Measurements from ENCODE around the gene CADM1. TPM values are rescaled to one million over a fixed set of nuclear protein-coding genes. Genes with fewer than 3 reads are reported as not detected.

Gene CADM1
- total and polyA plus RNA-seq, 9 of the 15 experiments (the other 6 are each of a cell fraction or from before 2014, with no cell fraction given), result 0.42 TPM; not detected in 8

GRCh38 chr11:115179636-115180035, 324.6 kb downstream of the CADM1 start:
- ATAC-seq (no peak), DNase-seq (ENCODE audit: extremely low read depth in 1 of 4, low spot score in 3 of 4) (no peak), FAIRE-seq (no peak)
- no peaks in the 10 kb centered on the region for H3K9me1 ChIP-seq (ENCODE audit: control insufficient read depth, insufficient read depth, low read length)
- POLR2A ChIA-PET, result no interaction called here
- intact Hi-C loops (cut with micrococcal nuclease), result no loop called here
- H3K27me3 ChIP-seq (ENCODE audit: control insufficient read depth in 2 of 2, insufficient read depth in 2 of 2, low read length in 2 of 2), result peaks cover 0 to 12% of the 10 kb centered on the region in 2 experiments; a peak in 2 of 5 replicates
- CTCF ChIA-PET (ENCODE audit: low intra/inter-chr PET ratio), result no interaction called here
- BruUV-seq (replicated peaks), result no TSS peak
- H3K36me3 ChIP-seq (ENCODE audit: control insufficient read depth, insufficient read depth, low read length), result no peaks in the 10 kb centered on the region
- no peak overlapping the region for H3K4me2 ChIP-seq (ENCODE audit: insufficient read depth, low read length)
- no peaks in the 10 kb centered on the region for H3K9me3 ChIP-seq (replicated peaks; ENCODE audit: control insufficient read depth, insufficient read depth, low read depth, low read length)
- H3K4me3 ChIP-seq, result no peak overlapping the region
- H3K27ac ChIP-seq (ENCODE audit: extremely low read depth, low read depth, low read length), result no peak overlapping the region
- no peaks in the 10 kb centered on the region for H3K4me1 ChIP-seq (replicated peaks in 1 of 2; ENCODE audit: control insufficient read depth in 2 of 2, insufficient read depth in 2 of 2, low read length in 2 of 2)
- H2AFZ ChIP-seq (ENCODE audit: low read depth, low read length), result no peak overlapping the region
- no peaks in the 10 kb centered on the region for H3K79me2 ChIP-seq (ENCODE audit: control insufficient read depth, insufficient read depth, low read length)
- 0 out of 2 replicates have a peak, but pooled peaks cover 8% of the 10 kb centered on the region for H4K20me1 ChIP-seq (replicated peaks; ENCODE audit: control insufficient read depth, insufficient read depth, low read length)
- TF ChIP-seq NFRKB (IDR thresholded peaks at IDR 0.05; ENCODE audit: low read depth), result no peak
- TF ChIP-seq ZNF609 (CRISPR knock-in tag; IDR thresholded peaks at IDR 0.05; ENCODE audit: borderline replicate concordance), result no peak
- TF ChIP-seq MLLT1 (IDR thresholded peaks at IDR 0.05), result no peak
- TF ChIP-seq CEBPZ (IDR thresholded peaks at IDR 0.05; ENCODE audit: borderline replicate concordance, low read depth, low read length), result no peak
- TF ChIP-seq RBM39 (optimal IDR thresholded peaks at IDR 0.05; ENCODE audit: low read depth, low read length), result no peak
- no peak for TF ChIP-seq ZSCAN32 (CRISPR knock-in tag; IDR thresholded peaks at IDR 0.05)
- TF ChIP-seq HES1 (IDR thresholded peaks at IDR 0.05; ENCODE audit: low read depth), result no peak
- no peak for TF ChIP-seq KAT2B (IDR thresholded peaks at IDR 0.05; ENCODE audit: low read depth, low read length)
- no peak for TF ChIP-seq RAD51 (IDR thresholded peaks at IDR 0.05; ENCODE audit: borderline replicate concordance, low read depth)
- TF ChIP-seq SREBF1 (IDR thresholded peaks at IDR 0.05; ENCODE audit: borderline replicate concordance, low read depth, low read length), result no peak
- 2% methylated on average over 3 of the region's 3 CpGs for WGBS (ENCODE audit: insufficient coverage, low coverage, missing lambda C conversion rate)
- in situ Hi-C loops (cut with MboI), result no loop called here
- H3K9ac ChIP-seq (ENCODE audit: insufficient read depth in 1 of 2, low read depth in 2 of 2, low read length in 2 of 2), result no peak overlapping the region

Measured in K562 (cell line).